ENCODE data around the gene TICRR.

- no peak for TF ChIP-seq YY1 (IDR thresholded peaks at IDR 0.05; ENCODE audit: low read depth)
- TF ChIP-seq TEAD4 (IDR thresholded peaks at IDR 0.05) = no peak
- no peak for TF ChIP-seq REST (IDR thresholded peaks at IDR 0.05; ENCODE audit: low read depth)
Measured at GRCh38 chr15:89632563-89633430, 57.5 kb downstream of the TICRR start.
